ENCODE results near the gene NCOA5.
A peak's percentile ranks its signal among the peaks of the same experiment; 100 is the strongest.

NCOA5 gene

DNA sequence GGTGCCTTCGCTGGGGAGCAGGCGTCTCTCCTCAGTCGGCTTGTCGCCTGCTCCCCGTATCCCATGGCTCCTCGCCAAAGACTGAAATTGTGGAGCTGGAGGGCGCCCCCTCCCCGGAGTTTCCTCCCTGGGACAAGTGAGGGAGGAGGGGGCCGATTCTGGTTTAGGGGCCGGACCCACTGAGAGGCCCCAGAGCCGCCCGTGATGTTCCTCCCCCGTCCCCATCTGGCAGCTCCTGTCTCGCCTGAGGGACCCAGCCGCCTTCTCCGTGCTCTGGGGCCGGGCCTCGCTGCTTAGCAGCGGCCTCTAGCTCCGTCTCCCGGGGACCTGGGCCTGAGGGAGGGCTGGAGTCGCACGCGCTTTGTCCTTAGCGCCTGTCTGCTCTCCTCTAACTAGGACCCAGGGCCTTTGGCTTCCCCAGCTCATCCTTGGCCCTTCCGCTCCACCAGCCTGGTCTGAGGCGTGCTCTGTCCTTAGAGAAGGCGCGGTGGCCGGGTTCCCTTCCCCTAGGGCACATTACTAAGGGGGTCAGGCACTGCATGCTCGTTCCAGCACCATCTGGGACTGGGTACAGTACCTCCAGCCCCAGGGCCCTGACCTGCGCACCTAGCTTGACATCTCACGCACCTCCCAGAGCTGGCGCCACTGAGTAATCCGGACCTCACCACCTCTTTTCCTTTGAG lies 31.0 kb downstream of the NCOA5 start:
- no peak for DNase-seq

DNA sequence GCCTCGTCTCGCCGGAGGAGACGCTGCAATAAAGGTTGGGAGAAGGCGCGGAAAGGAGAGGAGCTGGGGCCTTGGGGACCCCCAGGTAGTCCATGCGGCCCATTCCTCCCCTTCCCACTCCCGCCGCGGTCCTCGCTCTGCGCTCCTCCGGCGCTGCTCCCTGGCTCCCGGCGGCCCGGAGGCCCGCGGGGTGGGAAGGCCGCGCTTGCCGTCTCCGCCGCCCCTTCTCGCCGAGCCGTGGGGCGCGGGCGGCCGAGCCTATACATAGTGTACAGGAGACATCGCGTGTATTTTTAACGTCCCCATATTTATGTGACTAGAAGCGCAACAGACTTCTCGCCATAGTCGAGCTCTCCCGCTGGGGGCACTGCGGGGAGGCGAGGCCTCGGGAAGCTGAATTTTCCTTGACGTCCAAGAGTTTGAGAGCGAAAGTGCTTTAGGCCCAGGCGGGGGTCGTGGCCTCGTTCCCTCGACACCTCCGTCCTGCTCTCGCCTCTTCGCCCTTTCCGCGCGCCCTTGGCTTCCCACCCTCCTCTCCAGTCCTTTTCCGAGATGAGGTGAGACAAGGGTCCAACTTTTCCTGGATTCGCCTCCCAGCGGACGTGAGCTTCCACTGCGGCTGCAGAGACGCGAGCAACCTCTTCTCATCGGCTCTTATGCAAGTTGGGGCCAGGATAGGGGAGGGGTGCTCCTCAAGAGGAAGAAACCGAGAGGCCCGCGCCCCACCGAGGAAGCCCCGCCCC lies 31.7 kb downstream of the NCOA5 start:
- DNase-seq = no peak

DNA sequence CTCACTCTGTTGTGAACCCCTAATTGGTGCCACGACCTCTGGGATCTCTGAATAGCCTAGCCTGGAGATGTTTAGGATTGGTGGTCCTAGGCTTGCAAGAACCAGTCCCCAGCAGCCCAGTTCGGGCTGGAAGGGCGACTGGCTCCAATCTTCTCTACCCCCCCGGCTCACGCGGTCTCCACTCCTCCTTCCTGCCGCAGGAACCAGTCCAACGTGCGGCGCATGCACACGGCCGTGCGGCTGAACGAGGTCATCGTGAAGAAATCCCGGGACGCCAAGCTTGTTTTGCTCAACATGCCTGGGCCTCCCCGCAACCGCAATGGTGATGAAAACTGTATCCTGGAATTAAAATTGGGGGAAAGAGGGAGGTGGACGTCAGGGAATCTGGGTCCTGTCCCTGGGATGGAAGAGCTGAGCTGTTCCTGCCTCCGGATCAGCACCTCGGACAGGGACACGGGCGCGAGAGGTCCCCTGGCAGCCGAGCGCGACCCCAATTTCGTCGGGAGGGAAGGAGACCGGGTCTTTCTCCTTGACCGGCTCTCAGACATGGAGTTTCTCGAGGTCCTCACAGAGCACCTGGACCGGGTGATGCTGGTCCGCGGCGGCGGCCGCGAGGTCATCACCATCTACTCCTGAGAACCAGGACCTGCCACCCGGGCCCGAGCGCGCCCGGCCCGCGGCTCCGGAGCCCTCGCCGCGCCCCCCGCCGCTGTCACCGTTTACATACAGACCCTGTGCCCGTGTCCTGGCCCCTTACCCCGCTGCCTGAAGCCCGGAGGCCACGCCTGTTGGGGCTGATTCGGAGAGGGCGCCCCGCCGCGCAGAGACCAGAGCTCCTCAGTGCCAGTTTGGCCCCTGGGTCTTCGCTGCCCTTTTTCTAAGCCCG lies 32.5 kb downstream of the NCOA5 start:
- DNase-seq = no peak

DNA sequence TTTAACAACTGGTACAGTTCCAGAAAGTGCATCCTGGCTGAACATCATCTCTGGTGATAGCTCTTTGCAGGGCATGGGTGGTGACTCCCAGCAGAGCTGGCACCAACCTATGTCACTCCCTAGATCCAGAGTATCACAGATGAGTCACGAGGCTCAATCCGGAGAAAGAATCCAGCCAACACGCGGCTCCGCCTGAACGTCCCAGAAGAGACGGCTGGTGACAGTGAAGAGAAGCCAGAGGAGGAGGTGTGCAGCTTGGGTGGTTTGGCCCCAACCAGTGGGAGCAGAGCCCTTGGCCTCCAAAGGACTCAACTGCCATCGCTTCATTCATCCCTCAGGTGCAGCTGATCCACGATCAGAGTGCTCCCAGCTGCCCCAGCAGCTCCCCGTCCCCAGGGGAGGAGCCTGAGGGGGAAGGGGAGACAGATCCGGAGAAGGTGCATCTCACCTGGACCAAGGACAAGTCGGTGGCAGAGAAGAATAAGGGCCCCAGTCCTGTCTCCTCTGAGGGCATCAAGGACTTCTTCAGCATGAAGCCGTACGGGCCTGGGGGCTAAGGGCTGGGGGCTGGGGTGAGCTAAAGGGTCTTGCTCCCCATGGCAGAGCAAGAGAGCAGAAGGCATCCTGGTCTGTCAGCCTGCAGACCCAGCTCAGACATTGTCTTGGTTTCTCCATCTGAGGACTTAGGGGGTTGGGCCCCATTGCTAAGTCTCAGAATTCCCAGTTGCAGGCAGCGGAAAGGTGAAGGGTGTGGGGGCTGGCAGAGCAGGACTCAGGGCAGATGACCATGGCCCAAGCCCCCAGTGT lies 33.5 kb downstream of the NCOA5 start:
- no peak for DNase-seq

DNA sequence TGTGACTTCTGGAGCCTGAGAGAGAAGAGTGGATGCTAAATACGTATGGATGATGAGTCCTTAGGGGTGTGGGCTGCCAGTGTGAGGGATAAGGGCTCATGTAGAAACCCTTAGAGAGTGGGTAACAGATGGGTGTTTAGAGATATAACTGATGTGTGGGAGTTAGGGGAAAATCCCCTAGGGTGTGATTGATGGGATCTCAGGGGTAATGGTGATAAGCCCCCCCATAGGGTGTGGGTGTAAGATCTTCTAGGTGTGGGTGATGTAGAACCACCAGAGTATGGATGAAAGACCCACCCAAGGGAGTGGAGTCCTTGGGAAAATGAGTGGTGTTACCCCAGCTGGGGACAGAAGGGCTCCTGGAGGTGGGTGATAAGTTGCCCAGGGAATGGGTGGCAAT lies 34.5 kb downstream of the NCOA5 start:
- no peak for DNase-seq

DNA sequence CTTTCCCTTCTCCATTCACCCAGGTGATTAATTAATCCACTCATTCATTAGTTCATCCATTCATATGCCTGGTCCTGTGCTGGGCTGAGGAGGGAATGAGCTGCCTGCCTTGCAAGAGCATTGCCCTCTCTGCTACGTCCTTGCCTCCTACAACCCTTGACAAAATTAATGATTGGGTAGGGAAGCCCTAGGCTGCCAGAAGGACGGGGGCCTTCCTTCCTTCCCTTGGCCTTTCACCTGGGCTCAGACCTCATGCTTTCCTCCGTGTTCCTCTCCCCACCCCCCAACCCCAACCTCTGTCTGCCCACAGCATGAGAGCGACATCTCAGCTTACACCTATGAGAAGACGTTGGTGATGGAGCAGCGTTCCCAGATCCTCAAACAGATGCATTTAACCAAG lies 35.2 kb downstream of the NCOA5 start:
- DNase-seq = no peak

DNA sequence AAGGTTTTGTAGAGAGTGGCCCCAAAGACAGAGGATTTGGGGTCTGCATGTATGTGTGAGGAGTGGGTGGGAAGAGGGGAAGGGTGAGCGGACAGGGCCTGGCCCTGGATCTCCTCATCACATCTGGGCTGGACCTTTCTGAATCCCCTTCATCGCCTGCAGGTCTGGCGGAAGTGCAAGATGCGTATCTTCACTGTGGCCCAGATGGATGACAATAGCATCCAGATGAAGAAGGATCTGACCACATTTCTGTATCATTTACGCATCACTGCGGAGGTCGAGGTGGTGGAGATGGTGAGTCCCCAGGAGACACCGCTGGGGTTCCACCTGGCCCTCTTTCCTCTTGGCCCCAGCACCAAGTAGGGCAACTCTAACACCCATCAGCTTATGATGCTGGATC lies 36.3 kb downstream of the NCOA5 start:
- DNase-seq = no peak

DNA sequence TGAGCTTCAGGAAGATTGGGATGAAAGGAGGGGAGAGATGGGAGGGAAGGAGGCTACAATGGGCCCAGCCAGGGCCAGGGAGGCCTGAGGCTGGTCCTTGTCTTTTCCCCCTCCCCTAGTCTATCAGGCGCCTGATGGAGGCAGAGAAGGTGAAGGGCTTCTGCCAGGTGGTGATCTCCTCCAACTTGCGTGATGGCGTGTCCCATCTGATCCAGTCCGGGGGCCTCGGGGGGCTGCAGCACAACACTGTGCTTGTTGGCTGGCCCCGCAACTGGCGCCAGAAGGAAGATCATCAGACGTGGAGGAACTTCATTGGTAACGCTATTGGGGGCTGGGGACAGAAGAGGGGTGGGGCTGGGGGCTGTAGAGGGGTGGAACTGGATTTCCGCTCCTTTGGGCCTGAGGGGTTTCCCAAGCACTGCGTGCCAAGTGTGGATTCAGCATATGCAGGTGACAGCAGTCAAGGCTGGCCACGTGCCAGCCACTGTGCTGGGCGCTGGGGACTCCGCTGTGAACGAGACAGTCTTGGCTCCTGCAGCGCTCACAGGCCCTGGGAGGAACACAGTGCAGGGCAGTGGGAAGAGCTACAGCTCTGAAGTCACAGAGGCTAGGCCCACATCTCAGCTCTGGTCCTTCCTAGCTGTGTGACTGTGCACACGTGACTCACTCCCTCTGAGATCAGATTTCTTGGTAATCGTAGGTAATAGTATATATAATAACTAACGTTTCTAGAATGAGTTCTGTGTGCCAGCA lies 38.0 kb downstream of the NCOA5 start:
- no peak for DNase-seq

DNA sequence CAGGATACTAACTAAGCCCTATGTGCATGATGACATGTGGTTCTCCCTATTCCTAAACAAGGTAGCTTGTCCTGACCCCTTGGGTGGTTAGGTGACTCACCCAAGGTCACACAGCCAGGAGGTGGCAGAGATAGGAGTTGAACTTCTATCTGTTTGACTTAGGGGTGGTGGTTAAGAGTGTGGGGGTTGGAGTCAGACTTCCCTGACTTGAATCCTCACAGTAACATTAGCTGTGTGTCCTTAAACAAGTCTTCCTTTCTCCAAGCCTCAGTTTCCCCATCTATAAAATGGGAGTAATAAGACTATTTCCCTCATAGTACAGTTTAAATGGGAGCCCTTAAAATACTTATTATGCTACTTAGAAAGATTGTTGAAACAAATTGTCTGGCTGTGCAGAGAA lies 38.9 kb downstream of the NCOA5 start:
- DNase-seq = no peak

DNA sequence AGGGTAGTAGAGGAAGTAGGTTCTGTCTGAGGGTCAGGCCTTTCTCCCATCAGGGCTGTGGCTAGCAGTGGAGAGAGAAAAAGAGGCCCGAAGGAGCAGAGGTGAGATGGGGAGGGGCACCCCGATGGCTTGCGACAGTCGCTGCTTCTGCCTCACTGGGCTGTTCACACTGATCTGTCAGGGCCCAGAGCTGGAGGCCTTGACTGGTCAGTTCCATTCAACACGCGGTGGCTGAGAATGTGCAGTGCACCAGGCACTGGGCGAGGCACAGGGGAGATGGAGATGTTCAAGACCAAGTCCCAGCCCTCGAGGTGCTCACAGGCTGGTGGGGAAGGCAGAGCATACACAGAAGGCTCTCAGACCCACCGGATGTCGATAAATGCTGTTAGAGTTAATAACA lies 39.3 kb downstream of the NCOA5 start:
- no peak for DNase-seq

DNA sequence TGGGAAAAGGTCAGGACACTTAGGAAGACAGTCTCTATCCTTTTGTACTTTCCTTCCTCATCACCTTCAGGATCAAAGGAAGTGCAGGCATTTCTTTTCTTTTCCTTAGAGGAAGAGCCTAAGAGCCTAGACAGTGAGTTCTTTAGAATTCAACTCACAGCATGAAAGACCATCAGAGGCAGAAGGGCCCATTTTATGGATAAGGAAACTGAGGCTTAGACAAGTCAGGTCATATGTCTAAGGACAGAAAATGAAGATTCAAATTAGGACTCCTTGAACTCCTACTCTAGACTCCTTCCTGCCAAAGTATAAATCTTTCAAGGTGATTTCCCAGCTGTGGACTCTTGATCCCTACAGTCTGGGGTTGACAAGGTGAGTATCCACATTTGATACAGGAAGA lies 39.9 kb downstream of the NCOA5 start:
- no peak for DNase-seq

DNA sequence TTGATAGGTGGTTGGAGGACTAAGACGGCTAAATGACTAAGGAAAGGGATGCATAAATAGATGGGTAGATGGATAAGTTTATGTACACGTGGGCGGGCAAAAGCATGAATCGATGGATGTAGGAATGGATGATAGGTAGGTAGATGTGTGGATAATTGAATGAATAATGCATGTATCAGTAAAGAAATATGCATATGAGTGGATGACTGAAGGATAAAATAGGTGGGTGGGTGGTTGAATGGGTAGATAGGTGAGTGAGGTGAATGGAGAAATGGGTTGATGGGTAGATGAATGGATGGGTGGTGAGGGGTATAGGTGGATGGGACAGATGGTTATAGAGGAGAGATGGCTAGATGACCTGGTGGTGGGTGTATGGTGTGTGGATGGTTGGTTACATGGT lies 40.6 kb downstream of the NCOA5 start:
- no peak for DNase-seq

DNA sequence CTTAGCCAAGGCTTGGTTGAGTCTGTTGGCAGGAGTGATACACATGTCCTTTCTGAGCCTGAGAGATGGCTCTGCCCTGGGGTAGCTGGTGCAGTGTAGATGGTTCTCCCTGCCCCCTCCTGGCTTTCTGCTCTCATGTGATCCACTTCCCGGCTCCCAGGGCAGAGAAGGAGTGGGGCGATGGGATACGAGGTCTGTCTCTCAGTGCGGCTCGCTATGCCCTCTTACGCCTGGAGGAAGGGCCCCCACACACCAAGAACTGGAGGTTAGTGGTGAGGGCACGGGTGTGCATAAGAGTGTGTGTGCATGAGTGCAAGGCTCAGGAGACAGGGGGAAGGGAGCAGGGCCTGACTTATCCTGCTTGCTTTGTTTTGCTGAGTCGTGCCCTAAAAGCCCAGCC lies 41.9 kb downstream of the NCOA5 start:
- DNase-seq = no peak

DNA sequence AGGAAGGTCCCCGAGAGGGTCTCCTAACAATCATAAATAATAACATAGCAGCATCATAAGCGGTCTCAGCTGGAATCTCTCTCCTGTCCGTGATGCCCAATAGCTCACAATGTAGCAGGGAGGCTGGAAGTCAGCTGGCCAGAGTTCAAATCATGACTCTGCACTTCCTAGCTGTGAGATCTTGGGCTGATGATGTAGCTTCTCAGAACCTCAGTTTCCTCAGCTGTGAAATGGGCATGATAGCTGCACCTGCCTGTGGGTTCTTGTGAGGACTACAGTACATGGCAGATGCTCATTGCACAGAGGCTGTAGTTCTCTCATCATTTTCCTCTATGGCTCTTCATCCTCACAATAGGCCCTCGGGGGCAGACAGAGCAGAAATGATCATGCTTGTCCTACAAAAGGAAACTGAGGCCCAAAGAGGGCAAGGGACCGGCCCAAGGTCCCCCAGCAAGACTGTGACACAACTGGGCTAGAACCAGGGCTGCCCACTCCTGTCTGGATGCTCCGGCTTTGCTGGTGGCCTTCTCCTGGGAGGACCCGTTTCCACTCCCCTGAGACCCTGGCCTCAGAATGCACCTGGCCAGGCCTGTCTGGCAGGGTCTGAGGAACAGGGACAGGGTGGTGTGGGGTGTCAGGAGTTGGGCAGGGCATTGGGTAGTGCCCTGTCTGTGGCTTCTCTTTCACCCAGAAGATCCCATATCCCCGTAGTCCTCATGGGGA lies 43.0 kb downstream of the NCOA5 start:
- DNase-seq = no peak

DNA sequence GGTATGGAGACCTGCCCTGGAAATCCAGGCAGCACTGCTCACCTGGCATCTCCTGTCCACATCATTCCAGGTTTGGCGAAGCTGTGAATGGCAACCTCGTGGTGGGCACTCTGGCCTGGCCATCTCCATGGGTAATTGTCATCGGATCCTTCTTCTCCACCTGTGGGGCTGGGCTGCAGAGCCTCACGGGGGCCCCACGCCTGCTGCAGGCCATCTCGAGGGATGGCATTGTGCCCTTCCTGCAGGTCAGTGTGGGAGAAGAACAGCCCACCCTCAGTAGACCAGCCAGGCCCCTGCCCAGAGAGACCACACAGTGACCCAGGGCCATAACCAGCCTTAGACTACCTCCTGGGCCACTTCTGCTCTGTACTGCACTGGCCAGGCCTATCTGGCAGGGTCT lies 44.9 kb downstream of the NCOA5 start:
- DNase-seq = no peak

DNA sequence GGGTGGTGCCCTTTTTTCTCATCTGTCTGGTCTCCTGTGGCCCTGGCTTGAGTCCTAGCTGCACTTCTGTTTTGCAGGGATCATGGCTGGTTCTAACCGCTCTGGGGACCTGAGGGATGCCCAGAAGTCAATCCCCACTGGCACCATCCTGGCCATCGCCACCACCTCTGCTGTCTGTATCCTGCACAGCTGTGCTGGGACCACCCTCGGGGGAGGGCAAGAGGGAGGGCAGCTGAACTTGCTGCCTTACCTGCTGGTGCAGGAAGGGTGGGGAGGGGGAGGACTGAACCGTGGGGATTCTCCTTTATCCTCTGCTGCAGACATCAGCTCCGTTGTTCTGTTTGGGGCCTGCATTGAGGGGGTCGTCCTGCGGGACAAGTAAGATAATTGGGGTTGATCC lies 46.2 kb downstream of the NCOA5 start:
- DNase-seq = no peak

DNA sequence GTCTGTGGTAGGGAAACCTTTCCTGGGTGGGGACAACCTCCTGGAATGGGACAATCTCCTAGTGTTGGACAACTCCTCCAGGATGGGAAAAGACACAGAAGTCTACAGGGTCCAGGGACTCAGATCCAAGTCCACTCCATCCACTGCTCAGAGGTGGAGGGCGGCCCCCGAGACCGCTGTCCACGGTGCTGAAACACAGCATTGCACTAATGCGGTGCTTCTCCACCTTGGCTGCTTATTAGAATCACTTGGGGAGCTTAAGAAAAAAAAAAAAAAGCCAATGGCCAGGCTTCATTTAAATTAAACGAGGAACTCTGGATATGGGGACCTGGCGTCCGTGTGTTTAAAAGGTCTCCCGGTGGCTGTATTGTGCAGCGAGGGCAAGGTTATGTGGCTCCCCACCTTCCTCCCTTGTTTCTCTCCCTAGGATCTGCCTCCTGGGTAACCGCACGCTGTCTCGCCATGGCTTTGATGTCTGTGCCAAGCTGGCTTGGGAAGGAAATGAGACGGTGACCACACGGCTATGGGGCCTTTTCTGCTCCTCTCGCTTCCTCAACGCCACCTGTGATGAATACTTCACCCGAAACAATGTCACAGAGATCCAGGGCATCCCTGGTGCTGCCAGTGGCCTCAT lies 48.7 kb downstream of the NCOA5 start:
- DNase-seq = peak; percentile 49

DNA sequence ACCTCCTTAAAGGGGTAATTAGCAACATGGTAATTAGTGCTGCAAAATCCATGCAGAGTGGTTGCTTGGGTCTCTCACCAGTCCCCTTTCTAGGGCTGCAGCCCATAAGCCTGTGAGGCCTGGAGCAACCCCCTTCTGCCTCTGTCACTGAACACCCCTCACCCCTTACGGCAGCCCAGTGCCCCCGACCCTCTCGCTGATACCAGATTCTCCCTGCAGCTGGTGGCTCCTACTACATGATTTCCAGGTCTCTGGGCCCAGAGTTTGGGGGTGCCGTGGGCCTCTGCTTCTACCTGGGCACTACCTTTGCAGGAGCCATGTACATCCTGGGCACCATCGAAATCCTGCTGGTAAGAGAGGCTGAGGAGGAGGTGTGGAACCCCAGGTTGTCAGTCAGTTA lies 52.7 kb downstream of the NCOA5 start:
- no peak for DNase-seq

DNA sequence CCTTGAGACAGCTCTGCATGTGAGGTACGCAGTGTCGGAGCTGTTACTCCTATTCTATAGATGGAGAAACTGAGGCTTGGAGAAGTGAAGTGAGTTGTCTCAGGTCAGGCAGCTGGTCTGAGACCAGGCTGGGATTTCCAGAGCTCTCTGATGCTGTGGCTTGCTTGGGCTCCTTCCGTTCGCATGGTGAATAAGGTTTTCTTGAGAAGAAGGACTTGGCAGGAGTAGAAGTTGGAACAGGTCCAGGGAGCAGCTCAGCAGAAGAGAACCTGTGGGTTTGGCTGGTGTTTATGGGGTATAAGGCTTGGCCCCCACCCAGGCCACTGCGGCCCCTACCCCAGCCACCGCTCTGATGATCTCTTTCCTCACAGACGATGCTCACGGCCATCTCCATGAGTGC lies 53.4 kb downstream of the NCOA5 start:
- DNase-seq = no peak

DNA sequence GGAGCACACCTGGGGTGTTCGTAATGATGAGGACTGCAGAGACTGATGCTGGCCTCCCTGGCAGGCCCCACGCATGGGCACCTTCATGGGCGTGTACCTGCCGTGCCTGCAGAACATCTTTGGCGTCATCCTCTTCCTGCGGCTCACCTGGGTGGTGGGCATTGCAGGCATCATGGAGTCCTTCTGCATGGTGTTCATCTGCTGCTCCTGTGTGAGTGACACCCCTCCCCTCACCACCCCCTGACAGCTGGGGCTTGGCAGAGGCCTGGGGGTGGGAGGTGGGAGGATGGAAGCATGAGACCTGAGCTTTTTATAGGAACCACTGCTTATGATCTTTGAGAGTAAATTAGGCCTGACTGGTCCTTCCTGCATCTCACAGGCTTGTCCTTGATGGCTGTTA lies 54.0 kb downstream of the NCOA5 start:
- no peak for DNase-seq

DNA sequence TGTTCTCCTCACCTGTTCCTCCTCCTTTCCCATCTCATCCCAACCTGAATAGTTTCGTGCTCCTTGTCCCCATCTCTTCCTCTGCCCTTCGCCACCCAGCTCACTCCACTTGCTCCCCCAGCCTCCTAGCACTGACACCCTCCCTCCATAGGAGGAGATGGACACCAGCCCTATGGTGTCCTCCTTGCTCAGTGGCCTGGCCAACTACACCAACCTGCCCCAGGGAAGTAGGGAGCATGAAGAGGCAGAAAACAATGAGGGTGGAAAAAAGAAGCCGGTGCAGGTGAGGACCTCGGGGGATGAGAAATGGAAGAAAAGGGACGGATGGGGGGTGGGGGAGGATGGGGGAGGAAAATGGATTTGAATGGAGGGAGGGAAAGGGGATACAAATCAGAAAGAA lies 54.5 kb downstream of the NCOA5 start:
- no peak for DNase-seq

Measured in stimulated activated CD4-positive, alpha-beta T cell treated with anti-CD3 and anti-CD28 coated beads, Interleukin-12 subunit alpha, Interleukin-12 subunit beta, amount 100 ng/mL, for 4 hours (primary cell).